ENCODE data around the gene ZNF552. TPM values are rescaled to one million over a fixed set of nuclear protein-coding genes. Genes with fewer than 3 reads are reported as not detected.
"Not testable (repeated sequence)": the region's sequence is repeated elsewhere in the genome, so short reads cannot be mapped to it uniquely, and the experiment has no call there.

Gene ZNF552
- total and polyA plus RNA-seq, 2 of the 4 experiments (the other 2 are of a cell fraction) = 2.8 to 4.7 TPM

- H3K4me3 ChIP-seq (ENCODE audit: insufficient read depth, low read depth, low read length); DNase-seq; H3K27me3 ChIP-seq (ENCODE audit: control insufficient read depth, insufficient read depth, low read length); H4K91ac ChIP-seq (ENCODE audit: insufficient read depth, low read depth, low read length); H3K14ac ChIP-seq (replicated peaks; ENCODE audit: low read depth, low read length); H2BK20ac ChIP-seq (ENCODE audit: low read depth, low read length); H3K23ac ChIP-seq (ENCODE audit: low read depth, low read length); in situ Hi-C loops (cut with MboI; ENCODE audit: low sequenced_read_pairs); H3K4me2 ChIP-seq (ENCODE audit: low read depth, low read length); H2BK15ac ChIP-seq (ENCODE audit: low read depth, low read length); CTCF ChIA-PET; H3K56ac ChIP-seq (ENCODE audit: extremely low read depth, insufficient read depth, low read length); H3K4me1 ChIP-seq (ENCODE audit: control insufficient read depth, insufficient read depth, low read length); H4K5ac ChIP-seq (ENCODE audit: low read depth, low read length); H2BK120ac ChIP-seq (ENCODE audit: low read depth, low read length); H4K8ac ChIP-seq (ENCODE audit: low read depth in 2 of 2, low read length in 2 of 2); intact Hi-C loops (cut with micrococcal nuclease); H3K4ac ChIP-seq (ENCODE audit: low read depth, low read length); H3K9me1 ChIP-seq (ENCODE audit: insufficient read depth, low read length); H3K27ac ChIP-seq (ENCODE audit: insufficient read depth, low read length); H3K9me3 ChIP-seq (ENCODE audit: control insufficient read depth, insufficient read depth, low read length); H2AK5ac ChIP-seq (ENCODE audit: low read depth, low read length); H2BK5ac ChIP-seq (ENCODE audit: low read depth, low read length, poor library complexity, severe bottlenecking); H2AFZ ChIP-seq (replicated peaks; ENCODE audit: low read length, poor library complexity); dilution Hi-C loops (cut with HindIII; ENCODE audit: low sequenced_read_pairs, unreplicated experiment); POLR2A ChIA-PET (ENCODE audit: unreplicated experiment); H3K18ac ChIP-seq (ENCODE audit: low read depth, low read length); BruUV-seq (replicated peaks); ATAC-seq (ENCODE audit: low read depth); H3K9ac ChIP-seq (ENCODE audit: low read depth, low read length); H2AK9ac ChIP-seq (replicated peaks; ENCODE audit: low read depth, low read length, poor library complexity): not testable (repeated sequence)
- Histone ChIP-seq H3K36me3 (ENCODE audit: control insufficient read depth, insufficient read depth, low read length) (peaks cover 19% of the 10 kb centered on the region), H3K79me1 (ENCODE audit: low read depth in 1 of 2, low read length in 2 of 2) (peaks cover 32 to 75% of the 10 kb centered on the region in 2 experiments), H4K20me1 (ENCODE audit: insufficient read depth, low read length) (peaks cover 40% of the 10 kb centered on the region)
- WGBS, 2 experiments (ENCODE audit: extremely low coverage in 2 of 2, insufficient read length in 1 of 2) = no CpG with 5 or more reads among the region's 3 CpGs
Observed at GRCh38 chr19:57847164-57847563, 32.5 kb upstream of the ZNF552 start.

All from IMR-90 (cell line).